Measurements from ENCODE around the gene KRT9.
A peak's percentile ranks its signal among the peaks of the same experiment; 100 is the strongest.
"Not testable (repeated sequence)": the region's sequence is repeated elsewhere in the genome, so short reads cannot be mapped to it uniquely, and the experiment has no call there.

KRT9 gene

GRCh38 chr17:41576740-41577139 lies 4.9 kb upstream of the KRT9 start:
- DNase-seq = not testable (repeated sequence)

GRCh38 chr17:41575336-41575735 lies 3.5 kb upstream of the KRT9 start:
- DNase-seq = no peak

GRCh38 chr17:41567317-41567716 lies 4.5 kb downstream of the KRT9 start:
- DNase-seq = peak; percentile 9

GRCh38 chr17:41565338-41565737 lies 6.5 kb downstream of the KRT9 start:
- DNase-seq = no peak

GRCh38 chr17:41563607-41564170 lies 8.2 kb downstream of the KRT9 start:
- no peak for DNase-seq

- DNase-seq = no peak
Observed at GRCh38 chr17:41561554-41561953, 10.3 kb downstream of the KRT9 start.

GRCh38 chr17:41559548-41559947 lies 12.3 kb downstream of the KRT9 start:
- no peak for DNase-seq

GRCh38 chr17:41556931-41557330 lies 14.9 kb downstream of the KRT9 start:
- DNase-seq = no peak

GRCh38 chr17:41556306-41556705 lies 15.6 kb downstream of the KRT9 start:
- DNase-seq = no peak

- no peak for DNase-seq
Observed at GRCh38 chr17:41555105-41555887, 16.6 kb downstream of the KRT9 start.

- DNase-seq = no peak
Observed at GRCh38 chr17:41553987-41554680, 17.7 kb downstream of the KRT9 start.

GRCh38 chr17:41553176-41553575 lies 18.7 kb downstream of the KRT9 start:
- no peak for DNase-seq

- DNase-seq = no peak
Observed at GRCh38 chr17:41552455-41552854, 19.4 kb downstream of the KRT9 start.

- no peak for DNase-seq
Observed at GRCh38 chr17:41551365-41551764, 20.5 kb downstream of the KRT9 start.

GRCh38 chr17:41549596-41550039 lies 22.2 kb downstream of the KRT9 start:
- DNase-seq = no peak

- DNase-seq = peak; percentile 86
Observed at GRCh38 chr17:41548844-41549595, 22.8 kb downstream of the KRT9 start.

GRCh38 chr17:41547921-41548843 lies 23.7 kb downstream of the KRT9 start:
- no peak for DNase-seq

GRCh38 chr17:41547378-41547841 lies 24.4 kb downstream of the KRT9 start:
- DNase-seq = no peak

GRCh38 chr17:41546819-41547218 lies 25.0 kb downstream of the KRT9 start:
- no peak for DNase-seq

GRCh38 chr17:41545829-41546410 lies 25.9 kb downstream of the KRT9 start:
- DNase-seq = no peak

GRCh38 chr17:41544935-41545334 lies 26.9 kb downstream of the KRT9 start:
- no peak for DNase-seq

GRCh38 chr17:41544491-41544892 lies 27.4 kb downstream of the KRT9 start:
- no peak for DNase-seq
